DOHH2 (cell line): ENCODE measurements around the gene IL36G.

Experiments used
- H3F3A ChIP-seq: fragments of 200-600 bp; sonication (generic), shearing (Covaris generic); 2 replicates; pipeline ENCODE4 v1.6.0; 2016; ENCODE audit warnings: antibody characterized with exemption, mild to moderate bottlenecking; ENCODE audit not compliant: control insufficient read depth, insufficient read depth
- H3K27ac ChIP-seq: fragments of 200-600 bp; sonication (generic); 2 replicates; pipeline ENCODE4 v1.5.1; 2014; ENCODE audit warnings: low read depth, mild to moderate bottlenecking, low read length, moderate library complexity
- H3K27me3 ChIP-seq: fragments of 200-600 bp; sonication (generic); 2 replicates; pipeline ENCODE4 v1.6.1; 2014; ENCODE audit warnings: mild to moderate bottlenecking, low read length, mixed read lengths; ENCODE audit not compliant: control insufficient read depth
- H3K36me3 ChIP-seq: fragments of 200-600 bp; sonication (generic); 2 replicates; pipeline ENCODE4 v1.6.1; 2014; ENCODE audit warnings: mild to moderate bottlenecking, low read length, moderate library complexity, mixed read lengths; ENCODE audit not compliant: control insufficient read depth
- H3K4me1 ChIP-seq: fragments of 200-600 bp; sonication (generic); 2 replicates; pipeline ENCODE4 v1.6.1; 2014; ENCODE audit warnings: mild to moderate bottlenecking, low read length, mixed read lengths; ENCODE audit not compliant: control insufficient read depth
- H3K4me2 ChIP-seq: fragments of 200-600 bp; sonication (generic); 2 replicates; pipeline ENCODE4 v1.6.0; 2014; ENCODE audit warnings: mild to moderate bottlenecking, low read length, moderate library complexity
- H3K4me3 ChIP-seq: fragments of 200-600 bp; sonication (generic); 2 replicates; pipeline ENCODE4 v1.5.1; 2014; ENCODE audit warnings: mild to moderate bottlenecking, low read length, mixed read lengths
- H3K79me2 ChIP-seq: fragments of 200-600 bp; sonication (generic); 2 replicates; pipeline ENCODE4 v1.6.1; 2014; ENCODE audit warnings: mild to moderate bottlenecking, low read length, mixed read lengths; ENCODE audit not compliant: control insufficient read depth
- H3K9me2 ChIP-seq: fragments of 200-600 bp; sonication (generic); replicated peaks from 2 replicates; pipeline ENCODE4 v1.6.1; 2014; ENCODE audit warnings: mild to moderate bottlenecking, low read length, mixed read lengths; ENCODE audit not compliant: control insufficient read depth
- H3K9me3 ChIP-seq: fragments of 200-600 bp; sonication (generic); 2 replicates; pipeline ENCODE4 v1.6.1; 2014; ENCODE audit warnings: antibody characterized with exemption, low read length, mixed read lengths; ENCODE audit not compliant: control insufficient read depth, insufficient read depth
- H4K20me1 ChIP-seq: fragments of 200-600 bp; sonication (generic); 2 replicates; pipeline ENCODE4 v1.6.0; 2014; ENCODE audit warnings: low read depth, mild to moderate bottlenecking, antibody characterized with exemption, low read length, moderate library complexity; ENCODE audit not compliant: control insufficient read depth, insufficient read depth
- CTCF ChIP-seq: fragments of 200-600 bp; sonication (generic); IDR thresholded peaks from one replicate; pipeline ENCODE4 v1.5.1; 2014; ENCODE audit warnings: antibody characterized with exemption, mild to moderate bottlenecking, low read depth, low read length; ENCODE audit not compliant: poor library complexity, severe bottlenecking
- EZH2phosphoT487 ChIP-seq: fragments of 200-600 bp; sonication (generic); IDR thresholded peaks from 2 replicates; pipeline ENCODE4 v1.6.1; 2017; ENCODE audit warnings: borderline replicate concordance, mild to moderate bottlenecking, antibody characterized with exemption, low read length, moderate library complexity, mixed read lengths

IL36G gene

GRCh38 chr2:113015042-113015441, 37.2 kb downstream of the IL36G start:
- Histone ChIP-seq H3F3A (no peaks in the 10 kb centered on the region), H3K4me2 (no peak overlapping the region), H3K4me1 (no peaks in the 10 kb centered on the region), H3K79me2 (no peaks in the 10 kb centered on the region), H3K36me3 (no peaks in the 10 kb centered on the region), H3K9me2 (no peaks in the 10 kb centered on the region), H3K27me3 (peaks cover 3% of the 10 kb centered on the region; the same call in 1 of the 2 replicates), H3K9me3 (no peaks in the 10 kb centered on the region), H4K20me1 (no peaks in the 10 kb centered on the region), H3K4me3 (no peak overlapping the region), H3K27ac (no peak overlapping the region)
- TF ChIP-seq CTCF, result no peak

GRCh38 chr2:113015655-113016054, 37.8 kb downstream of the IL36G start:
- TF ChIP-seq EZH2phosphoT487 (no peak), CTCF (no peak)
- no peaks in the 10 kb centered on the region for H3K36me3 ChIP-seq
- no peaks in the 10 kb centered on the region for H3F3A ChIP-seq
- H3K4me2 ChIP-seq, result no peak overlapping the region
- no peaks in the 10 kb centered on the region for H3K9me3 ChIP-seq
- H3K9me2 ChIP-seq, result no peaks in the 10 kb centered on the region
- H3K4me3 ChIP-seq, result no peak overlapping the region
- peaks cover 3% of the 10 kb centered on the region; the same call in 1 of the 2 replicates for H3K27me3 ChIP-seq
- no peaks in the 10 kb centered on the region for H4K20me1 ChIP-seq
- H3K27ac ChIP-seq, result no peak overlapping the region
- no peaks in the 10 kb centered on the region for H3K79me2 ChIP-seq
- no peaks in the 10 kb centered on the region for H3K4me1 ChIP-seq

- Histone ChIP-seq H3K9me3 (no peaks in the 10 kb centered on the region), H3K4me1 (no peaks in the 10 kb centered on the region), H3K9me2 (no peaks in the 10 kb centered on the region), H3K4me2 (no peak overlapping the region), H3K79me2 (no peaks in the 10 kb centered on the region), H3K27me3 (peaks cover 5% of the 10 kb centered on the region; the same call in 1 of the 2 replicates), H3K36me3 (no peaks in the 10 kb centered on the region), H3F3A (no peaks in the 10 kb centered on the region), H4K20me1 (no peaks in the 10 kb centered on the region), H3K4me3 (no peak overlapping the region), H3K27ac (no peak overlapping the region)
- TF ChIP-seq CTCF (no peak), EZH2phosphoT487 (no peak)
Measured at GRCh38 chr2:113018509-113018908, 40.7 kb downstream of the IL36G start.

- no peak for TF ChIP-seq CTCF
- no peak for TF ChIP-seq EZH2phosphoT487
- no peaks in the 10 kb centered on the region for H4K20me1 ChIP-seq
- 0 out of 2 replicates have a peak, but pooled peaks cover 5% of the 10 kb centered on the region for H3K27me3 ChIP-seq
- H3K4me2 ChIP-seq, result no peak overlapping the region
- no peaks in the 10 kb centered on the region for H3K9me3 ChIP-seq
- H3K4me1 ChIP-seq, result no peaks in the 10 kb centered on the region
- no peak overlapping the region for H3K27ac ChIP-seq
- no peaks in the 10 kb centered on the region for H3K36me3 ChIP-seq
- no peaks in the 10 kb centered on the region for H3K9me2 ChIP-seq
- no peak overlapping the region for H3K4me3 ChIP-seq
- no peaks in the 10 kb centered on the region for H3F3A ChIP-seq
- H3K79me2 ChIP-seq, result no peaks in the 10 kb centered on the region
Measured at GRCh38 chr2:113021312-113021711, 43.5 kb downstream of the IL36G start.
